ENCODE results near the gene BTG3. TPM values are rescaled to one million over a fixed set of nuclear protein-coding genes. Genes with fewer than 3 reads are reported as not detected.

BTG3 gene
- total and polyA plus RNA-seq, 2 donors (not counting 3 experiments of a cell fraction or from before 2014, with no cell fraction given) = 18.1 to 37.2 TPM

GRCh38 chr21:17640821-17641220 is 28.1 kb upstream of the BTG3 start:
- Histone ChIP-seq H2AFZ (ENCODE audit: low read depth, low read length) (no peak overlapping the region), H3K27me3 (ENCODE audit: control insufficient read depth in 2 of 2, insufficient read depth in 2 of 2, low read length in 2 of 2) (no peaks in the 10 kb centered on the region), H3K4me2 (ENCODE audit: insufficient read depth, low read length) (no peak overlapping the region), H3K79me2 (ENCODE audit: control insufficient read depth, insufficient read depth, low read length) (no peaks in the 10 kb centered on the region), H3K27ac (ENCODE audit: insufficient read depth, low read depth, low read length) (no peak overlapping the region), H3K9me3 (replicated peaks; ENCODE audit: control insufficient read depth, insufficient read depth, low read length) (no peaks in the 10 kb centered on the region), H3K4me3 (replicated peaks in 1 of 3; ENCODE audit: insufficient read depth in 1 of 3, low read depth in 1 of 3, low read length in 3 of 3) (no peak overlapping the region), H3K9ac (replicated peaks; ENCODE audit: extremely low read depth, insufficient read depth, low read length) (no peak overlapping the region), H4K20me1 (replicated peaks; ENCODE audit: control insufficient read depth, extremely low read depth, insufficient read depth, low read length) (no peaks in the 10 kb centered on the region), H3K36me3 (ENCODE audit: control insufficient read depth in 2 of 2, extremely low read depth in 1 of 2, insufficient read depth in 2 of 2, low read length in 2 of 2) (no peaks in the 10 kb centered on the region), H3K9me1 (replicated peaks; ENCODE audit: control insufficient read depth, extremely low read depth, insufficient read depth, low read length) (no peaks in the 10 kb centered on the region), H3K4me1 (ENCODE audit: control insufficient read depth, extremely low read depth, insufficient read depth, low read length) (no peaks in the 10 kb centered on the region)
- DNase-seq (ENCODE audit: low read depth, low spot score) (no peak), FAIRE-seq (no peak)
- intact Hi-C loops (cut with micrococcal nuclease) = no loop called here
- dilution Hi-C loops (cut with MboI; ENCODE audit: extremely low pct_ligation_motif_present, low sequenced_read_pairs) = no loop called here
- TF ChIP-seq JUN (IDR thresholded peaks at IDR 0.05; ENCODE audit: borderline replicate concordance, insufficient read depth, insufficient read length, low read depth) = no peak
- no peak for TF ChIP-seq MAX (IDR thresholded peaks at IDR 0.05; ENCODE audit: insufficient read depth, insufficient read length)
- TF ChIP-seq CTCF (IDR thresholded peaks at IDR 0.05; ENCODE audit: extremely low read depth in 1 of 2, insufficient read depth in 1 of 2, low read depth in 1 of 2, low read length in 2 of 2) = no peak
- no peak for TF ChIP-seq FOS (IDR thresholded peaks at IDR 0.05; ENCODE audit: borderline replicate concordance, insufficient read depth, low read length)
- no peak for TF ChIP-seq POLR2AphosphoS5 (IDR thresholded peaks at IDR 0.05; ENCODE audit: insufficient read depth, low read depth, low read length)
- no peak for TF ChIP-seq MYC (IDR thresholded peaks at IDR 0.05; ENCODE audit: low read depth, low read length)
- TF ChIP-seq POLR2A (IDR thresholded peaks at IDR 0.05; ENCODE audit: low read depth, low read length) = no peak
- TF ChIP-seq GATA2 (IDR thresholded peaks at IDR 0.05; ENCODE audit: insufficient read depth, insufficient read length, low read depth, low read length) = no peak
- TF ChIP-seq EZH2 (IDR thresholded peaks at IDR 0.05; ENCODE audit: borderline replicate concordance, low read depth, low read length, severe bottlenecking) = no peak
- ChIA-PET CTCF (no interaction called here), POLR2A (no interaction called here)
- BruUV-seq (replicated peaks) = no TSS peak

Data from endothelial cell of umbilical vein (primary cell).